Heart right ventricle (tissue), 16 donors: Measurements from ENCODE around the gene PRAMEF1. TPM values are rescaled to one million over a fixed set of nuclear protein-coding genes. Genes with fewer than 3 reads are reported as not detected.

ENCODE experiments used
- ATAC-seq, 8 donors: fragments of 200-7000 bp; cut with Tn5 transposase; one replicate each; pipeline ENCODE4 v1.9.1; 2020; ENCODE audit warnings: mild to moderate bottlenecking in 8 of 8, moderate library complexity in 8 of 8, moderate number of reproducible peaks in 1 of 8
- DNase-seq, 2 donors: peaks; one replicate each; pipeline ENCODE4 v3.0.0-alpha.2; 2020
- H3K27ac ChIP-seq, 10 donors: fragments of 200-600 bp; sonication (generic) in 2 of 10; one replicate each; pipeline versions ENCODE4 v1.5.0 to v1.8.0; 2020 to 2022; ENCODE audit warnings: mild to moderate bottlenecking in 3 of 10
- H3K27me3 ChIP-seq, 7 donors: fragments of 200-600 bp; one replicate each; pipeline ENCODE4 v1.8.0; 2021 to 2022; ENCODE audit warnings: mild to moderate bottlenecking in 2 of 7
- H3K36me3 ChIP-seq, 9 donors: fragments of 200-600 bp; sonication (generic) in 1 of 9; one replicate each; pipeline versions ENCODE4 v1.5.0 to v1.8.0; 2020 to 2022; ENCODE audit warnings: mild to moderate bottlenecking in 2 of 9
- H3K4me1 ChIP-seq, 9 donors: fragments of 200-600 bp; sonication (generic) in 1 of 9; one replicate each; pipeline versions ENCODE4 v1.5.0 to v1.8.0; 2020 to 2022; ENCODE audit warnings: mild to moderate bottlenecking in 4 of 9
- H3K4me3 ChIP-seq, 10 donors: fragments of 200-600 bp; sonication (generic) in 2 of 10; one replicate each; pipeline versions ENCODE4 v1.5.0 to v1.8.0; 2020 to 2022; ENCODE audit warnings: mild to moderate bottlenecking in 7 of 10, moderate library complexity in 2 of 10
- H3K9me3 ChIP-seq, 11 donors: fragments of 200-600 bp in 10 of 11; sonication (generic) in 2 of 11; one replicate each; pipeline versions ENCODE4 v1.5.0 to v1.8.0; 2013 to 2022; ENCODE audit warnings: mild to moderate bottlenecking in 2 of 11, control low read depth in 1 of 11, moderate library complexity in 1 of 11
- WGBS, 2 donors: extraction: QIAGEN DNeasy Blood & Tissue Kit; methylation state at CpG; one replicate each; pipeline ENCODE4 v1.1.7; 2013; ENCODE audit warnings: inconsistent platforms in 1 of 2; 5-methylcytosine and 5-hydroxymethylcytosine counted together
- intact Hi-C, 10 donors: fragments of 100-400 bp; cut with DNase I; formaldehyde crosslinking; loops; one replicate each; pipeline versions ENCODE4 v1.11.1 to v1.14.2; 2022
- polyA plus RNA-seq, 2 donors: library from polyadenylated mRNA; stranded (reverse); fragments of 200-250 nt; gene quantifications; one replicate each; pipeline ENCODE4 v1.2.3, GENCODE V29; 2013
- total RNA-seq, 10 donors: library from RNA; stranded (reverse); fragmentation: NEBNext Ultra II Directional in 3 of 10; extraction: Animal tissue kit (Norgen Biotek cat#: 25700) in 3 of 10; gene quantifications; one replicate each; pipeline versions ENCODE4 v1.2.1 to v1.2.4, GENCODE V29; 2021 to 2023
- TF ChIP-seq, protein P1 (sequence below), 9 donors: fragments of 200-600 bp; sonication (generic) in 2 of 9; IDR thresholded peaks; one replicate each; pipeline versions ENCODE4 v1.5.0 to v1.8.0; 2021 to 2022; ENCODE audit warnings: antibody characterized with exemption in 9 of 9, mild to moderate bottlenecking in 5 of 9, moderate library complexity in 1 of 9
- donor health status: Arrhythmogenic right ventricular cardiomyopathy.
- donor health status: ischemic (EF 13 %, LVEDD 7.1; RV severe dilation, severe dysfunction).
- donor health status: healthy with polysubstance abuse.
- donor health status: DM: no; HTN: yes; CAD: no.
- donor health status: DM: no; HTN: no; CAD: no.
- donor health status: ischemic (EF 25% LVEDD 6.9; RV normal size, moderate dysfunction).
- donor health status: ischemic (EF 25% LVEDD 5.7; RV mildly dilated, moderate dysfunction).
- donor health status: healthy.
- donor health status: DM: yes; HTN: yes; CAD: no.
- donor health status: Ischemic cardiomyopathy.
- donor health status: ischemic (EF 35%, LVEDD 5.7; RV mildly dilated, moderate dysfunction).
- donor health status: nonischemic (EF 11% LVEDD 7.7; RV severe dilation, severe dysfunction).
- donor health status: DM: yes; HTN: yes; CAD: no.
- donor health status: PGD.
- donor health status: ischemic (EF 29% LVEDD 5.4; RV normal size, mild dysfunction).
- donor health status: nonischemic (EF 23%, LVEDD 6.1; RV moderate dilation, normal function).

Gene PRAMEF1
- total and polyA plus RNA-seq, 12 donors: not detected

DNA sequence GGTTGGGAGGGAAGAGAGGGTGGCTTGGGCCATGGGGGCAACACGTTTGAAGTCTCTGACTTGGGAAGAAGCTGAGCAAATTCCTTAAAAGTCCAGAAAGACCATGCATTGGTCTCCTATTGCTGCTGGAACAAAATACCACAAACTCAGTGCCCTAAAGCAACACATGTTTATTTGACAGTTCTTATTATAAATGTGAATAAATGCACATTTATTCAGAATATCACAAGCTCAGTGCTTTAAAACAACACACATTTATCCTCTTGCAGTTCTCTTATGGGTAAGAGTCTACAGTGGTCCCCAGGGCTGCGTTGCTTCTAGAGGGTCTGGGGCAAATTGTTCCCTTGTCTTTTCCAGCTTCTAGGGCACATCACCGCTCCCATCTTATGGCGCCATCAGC, 27.7 kb upstream of the PRAMEF1 start:
- Histone ChIP-seq H3K27me3 (peaks cover 0 to 37% (median 20%) of the 10 kb centered on the region in 7 donors), H3K36me3 (no peaks in the 10 kb centered on the region), H3K27ac (no peak overlapping the region), H3K4me3 (no peak overlapping the region), H3K9me3 (peaks cover 0 to 5% (median 0%) of the 10 kb centered on the region in 11 donors), H3K4me1 (no peaks in the 10 kb centered on the region)
- intact Hi-C loops: no loop called here
- 61 to 69% methylated on average over 4 of the region's 4 CpGs for WGBS, 2 donors
- TF ChIP-seq, protein P1, sequence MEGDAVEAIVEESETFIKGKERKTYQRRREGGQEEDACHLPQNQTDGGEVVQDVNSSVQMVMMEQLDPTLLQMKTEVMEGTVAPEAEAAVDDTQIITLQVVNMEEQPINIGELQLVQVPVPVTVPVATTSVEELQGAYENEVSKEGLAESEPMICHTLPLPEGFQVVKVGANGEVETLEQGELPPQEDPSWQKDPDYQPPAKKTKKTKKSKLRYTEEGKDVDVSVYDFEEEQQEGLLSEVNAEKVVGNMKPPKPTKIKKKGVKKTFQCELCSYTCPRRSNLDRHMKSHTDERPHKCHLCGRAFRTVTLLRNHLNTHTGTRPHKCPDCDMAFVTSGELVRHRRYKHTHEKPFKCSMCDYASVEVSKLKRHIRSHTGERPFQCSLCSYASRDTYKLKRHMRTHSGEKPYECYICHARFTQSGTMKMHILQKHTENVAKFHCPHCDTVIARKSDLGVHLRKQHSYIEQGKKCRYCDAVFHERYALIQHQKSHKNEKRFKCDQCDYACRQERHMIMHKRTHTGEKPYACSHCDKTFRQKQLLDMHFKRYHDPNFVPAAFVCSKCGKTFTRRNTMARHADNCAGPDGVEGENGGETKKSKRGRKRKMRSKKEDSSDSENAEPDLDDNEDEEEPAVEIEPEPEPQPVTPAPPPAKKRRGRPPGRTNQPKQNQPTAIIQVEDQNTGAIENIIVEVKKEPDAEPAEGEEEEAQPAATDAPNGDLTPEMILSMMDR (IDR thresholded peaks at IDR 0.05): no peak
- DNase-seq: no peak
- no peak for ATAC-seq

DNA sequence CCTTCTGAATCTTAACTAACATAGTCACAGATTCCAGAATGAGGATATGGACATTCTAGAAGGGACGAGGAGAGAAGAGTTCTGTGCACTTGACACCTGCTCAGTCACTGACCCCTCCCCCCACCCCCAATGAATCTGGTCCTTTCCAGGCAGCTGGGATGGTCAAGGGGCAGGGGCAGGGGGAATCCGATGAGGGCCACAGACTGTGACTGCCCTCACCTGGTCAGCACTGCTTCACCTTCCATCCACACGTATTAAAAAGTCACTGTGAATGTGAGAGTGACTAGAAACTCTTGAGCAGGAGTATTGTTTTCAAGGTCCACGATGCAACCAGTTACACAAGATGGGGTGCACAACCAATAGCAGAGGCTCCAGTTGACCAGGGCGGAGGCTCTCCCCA, 27.2 kb upstream of the PRAMEF1 start:
- Histone ChIP-seq H3K27ac (no peak overlapping the region), H3K36me3 (no peaks in the 10 kb centered on the region), H3K4me1 (no peaks in the 10 kb centered on the region), H3K4me3 (no peak overlapping the region), H3K27me3 (peaks cover 0 to 40% (median 22%) of the 10 kb centered on the region in 7 donors), H3K9me3 (peaks cover 0 to 5% (median 0%) of the 10 kb centered on the region in 11 donors)
- no peak for ATAC-seq
- intact Hi-C loops: no loop called here
- DNase-seq: no peak
- 47 to 64% methylated on average over 5 of the region's 5 CpGs for WGBS, 2 donors
- TF ChIP-seq, protein P1 (IDR thresholded peaks at IDR 0.05): no peak

- DNase-seq: no peak
- WGBS, 2 donors: 54 to 74% methylated on average over 2 of the region's 2 CpGs
- TF ChIP-seq, protein P1 (IDR thresholded peaks at IDR 0.05): no peak
These were observed 22.2 kb upstream of the PRAMEF1 start for GRCh38 chr1:12769031-12769430.

GRCh38 chr1:12769976-12770505, 21.2 kb upstream of the PRAMEF1 start:
- no peak overlapping the region for H3K27ac ChIP-seq
- H3K9me3 ChIP-seq: peaks cover 0 to 5% (median 0%) of the 10 kb centered on the region in 11 donors
- 52 to 54% methylated on average over 7 of the region's 7 CpGs for WGBS, 2 donors
- peaks cover 0 to 50% (median 35%) of the 10 kb centered on the region in 7 donors for H3K27me3 ChIP-seq
- no peak for DNase-seq
- no peak for ATAC-seq
- H3K4me1 ChIP-seq: no peaks in the 10 kb centered on the region
- H3K4me3 ChIP-seq: no peak overlapping the region
- TF ChIP-seq, protein P1 (IDR thresholded peaks at IDR 0.05): no peak
- intact Hi-C loops: no loop called here
- no peaks in the 10 kb centered on the region for H3K36me3 ChIP-seq

More at GRCh38 chr1:12769031-12769430, 22.2 kb upstream of the PRAMEF1 start:
- ATAC-seq: no peak
- intact Hi-C loops: no loop called here
- Histone ChIP-seq H3K36me3 (no peaks in the 10 kb centered on the region), H3K4me1 (no peaks in the 10 kb centered on the region), H3K27ac (no peak overlapping the region), H3K27me3 (peaks cover 0 to 51% (median 32%) of the 10 kb centered on the region in 7 donors), H3K9me3 (peaks cover 0 to 5% (median 0%) of the 10 kb centered on the region in 11 donors), H3K4me3 (no peak overlapping the region)
